H1 (cell line): ENCODE measurements around the gene FGF18. TPM values are rescaled to one million over a fixed set of nuclear protein-coding genes. Genes with fewer than 3 reads are reported as not detected.
"Not testable (repeated sequence)": the region's sequence is repeated elsewhere in the genome, so short reads cannot be mapped to it uniquely, and the experiment has no call there.

Experiments
- CTCF ChIA-PET: fragments of 300-600 bp; sonication (Branson Sonifier 250); formaldehyde crosslinking; loops from one replicate; lab custom pipeline; 2021; ENCODE audit not compliant: partially characterized antibody; lab: Charles Lee
- POLR2A ChIA-PET: fragments of 300-600 bp; sonication (Branson Sonifier 250); formaldehyde crosslinking; loops from one replicate; lab custom pipeline; 2021; ENCODE audit warnings: inconsistent platforms; ENCODE audit not compliant: partially characterized antibody; lab: Charles Lee
- DNase-seq, 2 experiments: peaks; one replicate each; pipeline versions ENCODE4 v3.0.0 to v3.0.0-alpha.2; 2010 to 2022; ENCODE audit warnings: low spot score in 2 of 2, low read depth in 1 of 2, mixed read lengths in 1 of 2
- FAIRE-seq: peaks from 2 replicates; lab custom pipeline; 2011; peaks lifted over from hg19 to GRCh38; lab: Jason Lieb, UNC
- H2AFZ ChIP-seq: 2 replicates; pipeline ENCODE4 v1.8.1; 2012; ENCODE audit warnings: low read length, inconsistent platforms
- H2AK5ac ChIP-seq: 2 replicates; pipeline ENCODE4 v1.6.1; 2013; ENCODE audit warnings: low read depth, low read length
- H2BK120ac ChIP-seq: replicated peaks from 2 replicates; pipeline ENCODE3; 2013; ENCODE audit warnings: low read depth, low read length, inconsistent platforms
- H2BK12ac ChIP-seq: 2 replicates; pipeline ENCODE4 v1.6.1; 2013; ENCODE audit warnings: low read depth, low read length
- H2BK15ac ChIP-seq: 2 replicates; pipeline ENCODE4 v1.6.1; 2013; ENCODE audit warnings: low read length
- H2BK20ac ChIP-seq: 2 replicates; pipeline ENCODE4 v1.6.1; 2013; ENCODE audit warnings: low read length
- H2BK5ac ChIP-seq: 2 replicates; pipeline ENCODE4 v1.6.1; 2013; ENCODE audit warnings: low read depth, low read length
- H3K14ac ChIP-seq: 2 replicates; pipeline ENCODE4 v1.6.1; 2013; ENCODE audit warnings: inconsistent platforms; ENCODE audit not compliant: insufficient read length
- H3K18ac ChIP-seq: 2 replicates; pipeline ENCODE4 v1.6.1; 2013; ENCODE audit warnings: low read length; ENCODE audit errors: extremely low read depth
- H3K23ac ChIP-seq: 2 replicates; pipeline ENCODE4 v1.6.1; 2013; ENCODE audit warnings: inconsistent platforms; ENCODE audit not compliant: insufficient read length
- H3K23me2 ChIP-seq: 2 replicates; pipeline ENCODE4 v1.6.1; 2013; ENCODE audit warnings: low read depth, low read length
- H3K27ac ChIP-seq: 2 replicates; pipeline ENCODE4 v1.6.1; 2011; ENCODE audit warnings: low read depth, low read length, inconsistent platforms
- H3K27me3 ChIP-seq, 4 experiments: replicated peaks in 1 of 4; 1 replicate in 1 of 4; 2 replicates in 3 of 4; pipeline versions ENCODE4 v1.6.1 to v1.8.1; 2011 to 2013; ENCODE audit warnings: low read length in 3 of 4, mild to moderate bottlenecking in 3 of 4, inconsistent platforms in 2 of 4, mixed read lengths in 2 of 4, moderate library complexity in 1 of 4; ENCODE audit not compliant: control insufficient read depth in 3 of 4, insufficient read depth in 3 of 4; ENCODE audit errors: extremely low read depth in 1 of 4
- H3K36me3 ChIP-seq, 4 experiments: 2 replicates each; pipeline versions ENCODE4 v1.6.1 to v1.8.1; 2011 to 2013; ENCODE audit warnings: mild to moderate bottlenecking in 4 of 4, low read length in 3 of 4, moderate library complexity in 2 of 4, control low read depth in 1 of 4, inconsistent platforms in 1 of 4; ENCODE audit not compliant: insufficient read depth in 4 of 4, control insufficient read depth in 2 of 4
- H3K4ac ChIP-seq: replicated peaks from 2 replicates; pipeline ENCODE3; 2013; ENCODE audit warnings: low read length, low read depth, mixed read lengths, inconsistent platforms; ENCODE audit not compliant: insufficient read length
- H3K4me1 ChIP-seq, 4 experiments: replicated peaks in 1 of 4; 1 replicate in 1 of 4; 2 replicates in 3 of 4; pipeline versions ENCODE4 v1.6.1 to v1.8.1; 2011 to 2013; ENCODE audit warnings: low read length in 3 of 4, inconsistent platforms in 2 of 4, mixed read lengths in 1 of 4; ENCODE audit not compliant: insufficient read depth in 4 of 4, control insufficient read depth in 3 of 4
- H3K4me2 ChIP-seq, 2 experiments: 2 replicates each; pipeline versions ENCODE4 v1.6.1 to v1.8.1; 2011 to 2013; ENCODE audit warnings: low read depth in 2 of 2, low read length in 2 of 2, control low read depth in 1 of 2, inconsistent platforms in 1 of 2, mild to moderate bottlenecking in 1 of 2; ENCODE audit not compliant: insufficient read depth in 1 of 2
- H3K4me3 ChIP-seq, 4 experiments: fragments of 200-600, 300-600 bp in 1 of 4; sonication (generic), shearing (Covaris generic), sonication (Bioruptor Twin) in 1 of 4; 2 replicates each; pipeline versions ENCODE4 v1.5.1 to v1.8.1; 2011 to 2016; ENCODE audit warnings: low read length in 4 of 4, low read depth in 3 of 4, control low read depth in 2 of 4, inconsistent platforms in 2 of 4, mild to moderate bottlenecking in 2 of 4, mixed read lengths in 1 of 4, moderate library complexity in 1 of 4; ENCODE audit not compliant: insufficient read depth in 2 of 4; ENCODE audit errors: extremely low read depth in 1 of 4
- H3K56ac ChIP-seq: replicated peaks from 2 replicates; pipeline ENCODE3; 2013; ENCODE audit warnings: low read depth, mild to moderate bottlenecking, mixed read lengths, low read length, inconsistent platforms; ENCODE audit not compliant: insufficient read length
- H3K79me1 ChIP-seq: 2 replicates; pipeline ENCODE4 v1.6.1; 2013; ENCODE audit warnings: low read depth, low read length, control low read depth
- H3K79me2 ChIP-seq, 2 experiments: 2 replicates each; pipeline versions ENCODE4 v1.6.1 to v1.8.1; 2012 to 2013; ENCODE audit warnings: low read length in 2 of 2, mild to moderate bottlenecking in 2 of 2, inconsistent platforms in 1 of 2; ENCODE audit not compliant: insufficient read depth in 2 of 2, control insufficient read depth in 1 of 2
- H3K9ac ChIP-seq, 4 experiments: replicated peaks in 1 of 4; 1 replicate in 1 of 4; 2 replicates in 3 of 4; pipeline versions ENCODE4 v1.6.1 to v1.8.1; 2011 to 2013; ENCODE audit warnings: low read depth in 3 of 4, low read length in 3 of 4, control low read depth in 2 of 4, mild to moderate bottlenecking in 2 of 4, moderate library complexity in 2 of 4, inconsistent platforms in 1 of 4; ENCODE audit errors: extremely low read depth in 1 of 4
- H3K9me3 ChIP-seq, 2 experiments: 2 replicates each; pipeline versions ENCODE4 v1.6.1 to v1.8.1; 2012 to 2013; ENCODE audit warnings: mild to moderate bottlenecking in 2 of 2, moderate library complexity in 2 of 2, control low read depth in 1 of 2, inconsistent platforms in 1 of 2, low read depth in 1 of 2, low read length in 1 of 2, mixed read lengths in 1 of 2; ENCODE audit not compliant: insufficient read depth in 2 of 2
- H4K20me1 ChIP-seq, 2 experiments: replicated peaks in 1 of 2; 2 replicates each; pipeline versions ENCODE3 to v1.8.1; 2011 to 2013; ENCODE audit warnings: inconsistent platforms in 2 of 2, low read length in 2 of 2, mild to moderate bottlenecking in 1 of 2; ENCODE audit not compliant: insufficient read depth in 2 of 2, control insufficient read depth in 1 of 2
- H4K5ac ChIP-seq: 2 replicates; pipeline ENCODE4 v1.6.1; 2013; ENCODE audit warnings: low read length, low read depth, mixed read lengths, inconsistent platforms; ENCODE audit not compliant: insufficient read length
- H4K8ac ChIP-seq: 2 replicates; pipeline ENCODE4 v1.8.0; 2013; ENCODE audit warnings: mild to moderate bottlenecking, moderate library complexity, low read length, inconsistent platforms; ENCODE audit not compliant: insufficient read depth; ENCODE audit errors: extremely low read depth
- H4K91ac ChIP-seq: replicated peaks from 2 replicates; pipeline ENCODE3; 2013; ENCODE audit warnings: low read length, mixed read lengths, inconsistent platforms; ENCODE audit not compliant: insufficient read length
- POLR2AphosphoS5 ChIP-seq: IDR thresholded peaks from 2 replicates; pipeline ENCODE4 v1.6.1; 2011; ENCODE audit warnings: low read depth, low read length
- WGBS, 2 experiments: shearing (Covaris generic) in 1 of 2; methylation state at CpG; one replicate each; pipeline versions ENCODE4 v1.1.6 to v1.1.7; 2013 to 2015; ENCODE audit warnings: low lambda C conversion rate in 2 of 2, mixed read lengths in 2 of 2, inconsistent platforms in 1 of 2, low coverage in 1 of 2, missing lambda C conversion rate in 1 of 2; ENCODE audit not compliant: insufficient replicate concordance in 2 of 2, insufficient coverage in 1 of 2, insufficient read length in 1 of 2; ENCODE audit errors: extremely low coverage in 1 of 2, missing lambda C conversion rate in 1 of 2; 5-methylcytosine and 5-hydroxymethylcytosine counted together
- polyA plus RNA-seq, 7 experiments: library from polyadenylated mRNA; depleted of rRNA in 3 of 7; stranded (reverse) in 5 of 7; unstranded in 2 of 7; fragments of >200 nt in 5 of 7; fragments of 200-250 nt in 2 of 7; gene quantifications; 1 replicate in 5 of 7; 2 replicates in 1 of 7; 4 replicates in 1 of 7; pipeline versions ENCODE4 v1.2.1 to v1.2.3, GENCODE V29; 2011 to 2013; ENCODE audit warnings: missing spikeins in 2 of 7, mixed read lengths in 2 of 7
- total RNA-seq: library from RNA; stranded (reverse); fragmentation: NEBNext Ultra II Directional; extraction: Animal tissue kit (Norgen Biotek cat#: 25700); gene quantifications from 2 replicates; pipeline ENCODE4 v1.2.1, GENCODE V29; 2021

The FGF18 gene
- total and polyA plus RNA-seq, 2 of the 8 experiments (the other 6 are each of a cell fraction or from before 2014, with no cell fraction given): 0.54 to 1.3 TPM

GRCh38 chr5:171396583-171396982 lies 22.9 kb upstream of the FGF18 start:
- not testable (repeated sequence) for H3K18ac ChIP-seq
- WGBS, 2 experiments: 96% methylated on average over 11 of the region's 11 CpGs; no CpG with 5 or more reads in 1 of the 2 experiments
- peak; percentile 78; the same call in 1 of the 2 replicates for TF ChIP-seq POLR2AphosphoS5
- TF ChIP-seq, all 59 proteins: peak for 1; not testable (repeated sequence) for 58
- not testable (repeated sequence) for H2BK20ac ChIP-seq, H2AK5ac ChIP-seq, H3K9ac ChIP-seq, H3K23me2 ChIP-seq, H3K9me3 ChIP-seq, H2BK15ac ChIP-seq, H4K91ac ChIP-seq, H3K4me3 ChIP-seq, H4K8ac ChIP-seq, H3K23ac ChIP-seq, H2BK120ac ChIP-seq, H3K79me1 ChIP-seq, H4K5ac ChIP-seq, H3K27ac ChIP-seq, H3K14ac ChIP-seq, H3K4me1 ChIP-seq, H3K56ac ChIP-seq, H2AFZ ChIP-seq, H3K27me3 ChIP-seq, H2BK5ac ChIP-seq, H2BK12ac ChIP-seq, FAIRE-seq, DNase-seq, H3K4ac ChIP-seq
- Histone ChIP-seq H3K4me2 (peak overlapping the region in 1 of 2 experiments; percentile 25; a peak in 1 of 4 replicates), H3K79me2 (peaks cover 75 to 100% of the 10 kb centered on the region in 2 experiments), H3K36me3 (peaks cover 57 to 100% (median 93%) of the 10 kb centered on the region in 4 experiments), H4K20me1 (peaks cover 50 to 65% of the 10 kb centered on the region in 2 experiments)
- POLR2A ChIA-PET: interaction anchor here (1.2 to 20.7 kb wide), 5 partner anchors 8 to 98 kb away, joined by 3 to 626 read pairs (median 25); partner anchors contain the start of genes FGF18 and NPM1
- CTCF ChIA-PET: interaction anchor here (1.6 kb wide), 1 partner anchor 9 kb away, joined by 11 read pairs; no protein-coding TSS in a partner anchor
